GM23338 (cell line): Measurements from ENCODE around the gene ACAD9. TPM values are rescaled to one million over a fixed set of nuclear protein-coding genes. Genes with fewer than 3 reads are reported as not detected.
"Not testable (repeated sequence)": the region's sequence is repeated elsewhere in the genome, so short reads cannot be mapped to it uniquely, and the experiment has no call there.

Source experiments
- ATAC-seq: fragments of 200-7000 bp; cut with Tn5 transposase; 3 replicates; pipeline ENCODE4 v1.9.1; 2020
- DNase-seq: peaks from one replicate; pipeline ENCODE4 v3.0.0-alpha.2; 2015; ENCODE audit warnings: low spot score
- H2AFZ ChIP-seq: fragments of 200-600 bp; sonication (generic); 2 replicates; pipeline ENCODE4 v1.8.0; 2016; ENCODE audit warnings: antibody characterized with exemption, mild to moderate bottlenecking, moderate library complexity
- H3F3A ChIP-seq: fragments of 200-600 bp; sonication (generic); replicated peaks from 2 replicates; pipeline ENCODE4 v1.8.0; 2017; ENCODE audit warnings: antibody characterized with exemption, mixed run types, low read depth
- H3K27ac ChIP-seq: fragments of 200-600 bp; sonication (generic); 2 replicates; pipeline ENCODE4 v1.6.1; 2016; ENCODE audit warnings: low read depth
- H3K27me3 ChIP-seq: fragments of 200-600 bp; sonication (generic); 2 replicates; pipeline ENCODE4 v1.8.0; 2016; ENCODE audit warnings: mild to moderate bottlenecking, mixed run types, moderate library complexity; ENCODE audit not compliant: insufficient read depth
- H3K36me3 ChIP-seq: fragments of 200-600 bp; sonication (generic); 2 replicates; pipeline ENCODE4 v1.8.0; 2016; ENCODE audit warnings: mild to moderate bottlenecking; ENCODE audit not compliant: insufficient read depth
- H3K4me1 ChIP-seq: fragments of 200-600 bp; sonication (generic); 2 replicates; pipeline ENCODE4 v1.8.0; 2016; ENCODE audit warnings: mild to moderate bottlenecking, moderate library complexity; ENCODE audit not compliant: insufficient read depth
- H3K4me2 ChIP-seq: fragments of 200-600 bp; sonication (generic); 2 replicates; pipeline ENCODE4 v1.7.1; 2017; ENCODE audit warnings: mixed run types
- H3K4me3 ChIP-seq: fragments of 200-600 bp; sonication (generic); 2 replicates; pipeline ENCODE4 v1.6.1; 2016; ENCODE audit warnings: mixed run types
- H3K79me2 ChIP-seq: fragments of 200-600 bp; sonication (generic); replicated peaks from 2 replicates; pipeline ENCODE4 v1.8.0; 2017; ENCODE audit warnings: mild to moderate bottlenecking; ENCODE audit not compliant: insufficient read depth
- H3K9me2 ChIP-seq: fragments of 200-600 bp; sonication (generic); 2 replicates; pipeline ENCODE4 v1.8.0; 2017; ENCODE audit not compliant: insufficient read depth
- H4K20me1 ChIP-seq: fragments of 200-600 bp; sonication (generic); replicated peaks from 2 replicates; pipeline ENCODE4 v1.8.0; 2017; ENCODE audit warnings: mild to moderate bottlenecking; ENCODE audit not compliant: insufficient read depth
- H3K27ac Mint-ChIP-seq: 2 replicates; pipeline ENCODE4 v1.8.0; 2020; ENCODE audit warnings: inconsistent platforms, mild to moderate bottlenecking, moderate library complexity, mixed read lengths
- H3K27me3 Mint-ChIP-seq: 3 replicates; pipeline ENCODE4 v1.8.0; 2022; ENCODE audit warnings: low read depth, mild to moderate bottlenecking, moderate library complexity, mixed read lengths, inconsistent platforms; ENCODE audit not compliant: insufficient read depth, poor library complexity
- H3K36me3 Mint-ChIP-seq: 3 replicates; pipeline ENCODE4 v1.8.0; 2021; ENCODE audit warnings: low read depth, mild to moderate bottlenecking, inconsistent platforms, moderate library complexity, mixed read lengths
- H3K4me1 Mint-ChIP-seq: 3 replicates; pipeline ENCODE4 v1.8.0; 2020; ENCODE audit warnings: mild to moderate bottlenecking, inconsistent platforms, mixed read lengths
- H3K4me3 Mint-ChIP-seq: 3 replicates; pipeline ENCODE4 v1.8.0; 2021; ENCODE audit warnings: moderate library complexity, mild to moderate bottlenecking, inconsistent platforms, mixed read lengths
- H3K9me3 Mint-ChIP-seq: 3 replicates; pipeline ENCODE4 v1.8.0; 2020; ENCODE audit warnings: moderate library complexity, mild to moderate bottlenecking, inconsistent platforms, mixed read lengths
- CREB1 ChIP-seq: fragments of 250-450 bp; sonication (Bioruptor Pico); IDR thresholded peaks from 2 replicates; pipeline ENCODE4 v1.5.0; 2020; ENCODE audit warnings: low read depth, mild to moderate bottlenecking, moderate library complexity
- CTCF ChIP-seq, 2 experiments: fragments of 200-600 bp in 1 of 2; sonication (generic) in 1 of 2; conservative IDR thresholded peaks; 2 replicates each; pipeline versions ENCODE4 v1.5.1 to v1.6.1; 2016 to 2017; ENCODE audit warnings: antibody characterized with exemption in 2 of 2, low read depth in 2 of 2, mild to moderate bottlenecking in 2 of 2, moderate library complexity in 1 of 2
- EZH2phosphoT487 ChIP-seq: fragments of 200-600 bp; sonication (generic); IDR thresholded peaks from one replicate; pipeline ENCODE4 v1.8.1; 2018; ENCODE audit warnings: antibody characterized with exemption; ENCODE audit not compliant: unreplicated experiment
- NANOG ChIP-seq: IDR thresholded peaks from 2 replicates; pipeline ENCODE4 v1.6.1; 2016; ENCODE audit warnings: antibody characterized with exemption, borderline replicate concordance
- STAT1 ChIP-seq: IDR thresholded peaks from one replicate; pipeline ENCODE4 v1.6.1; 2016; ENCODE audit warnings: antibody characterized with exemption; ENCODE audit not compliant: unreplicated experiment
- ZNF114 ChIP-seq: fragments of 250-450 bp; sonication (Bioruptor Pico); IDR thresholded peaks from 2 replicates; pipeline ENCODE4 v1.5.0; 2020; ENCODE audit warnings: mild to moderate bottlenecking, moderate library complexity
- ZNF331 ChIP-seq: fragments of 250-450 bp; sonication (Bioruptor Pico); IDR thresholded peaks from 2 replicates; pipeline ENCODE4 v1.5.0; 2020; ENCODE audit warnings: low read depth, mild to moderate bottlenecking, moderate library complexity
- ZNF462 ChIP-seq: fragments of 250-450 bp; sonication (Bioruptor Pico); IDR thresholded peaks from 2 replicates; pipeline ENCODE4 v1.5.0; 2020; ENCODE audit warnings: mild to moderate bottlenecking, moderate library complexity
- polyA plus RNA-seq: library from polyadenylated mRNA; unstranded; fragments of >200 nt; fragmentation: Nextera tagmentation; extraction: Ambion mirVana; gene quantifications from 2 replicates; pipeline ENCODE4 v1.2.1, GENCODE V29; 2016
- total RNA-seq: library from RNA; depleted of rRNA; stranded (reverse); fragments of >200 nt; shearing (Covaris generic); gene quantifications from 2 replicates; pipeline ENCODE4 v1.2.3, GENCODE V29; 2014

ACAD9 gene
- total and polyA plus RNA-seq, 2 experiments from 2014 or later = 21.2 to 36.4 TPM

- TF ChIP-seq CTCF (conservative IDR thresholded peaks at IDR 0.05; ENCODE audit: low read depth in 2 of 2) (no peak), NANOG (no peak), ZNF331 (CRISPR knock-in tag) (no peak), EZH2phosphoT487 (no peak), STAT1 (no peak), ZNF114 (no peak)
These were observed 15.0 kb upstream of the ACAD9 start (continued) for GRCh38 chr3:128864351-128864811.

- H3K27me3 ChIP-seq, H3K27me3 Mint-ChIP-seq, H3K9me2 ChIP-seq, H4K20me1 ChIP-seq, H3K79me2 ChIP-seq, H3K4me1 ChIP-seq, H3K27ac ChIP-seq, H3F3A ChIP-seq, DNase-seq, H3K4me3 ChIP-seq, H2AFZ ChIP-seq, H3K4me3 Mint-ChIP-seq, H3K36me3 ChIP-seq, H3K4me2 ChIP-seq: not testable (repeated sequence)
- Mint-ChIP-seq H3K36me3 (peaks cover 15% of the 10 kb centered on the region), H3K9me3 (peaks cover 23% of the 10 kb centered on the region), H3K4me1 (peaks cover 14% of the 10 kb centered on the region), H3K27ac (peak overlapping the region; percentile 61; the same call in 1 of the 2 replicates)
- ATAC-seq = peak; percentile 70
These were observed 14.3 kb upstream of the ACAD9 start for GRCh38 chr3:128864849-128865804.

- no peak for ATAC-seq
- H3K4me1 ChIP-seq = no peaks in the 10 kb centered on the region; the same call in 1 of the 2 replicates
- no peak overlapping the region for H3K4me2 ChIP-seq
- no peaks in the 10 kb centered on the region for H3F3A ChIP-seq
- no peak overlapping the region for H2AFZ ChIP-seq
- Mint-ChIP-seq H3K4me3 (no peak overlapping the region), H3K36me3 (no peaks in the 10 kb centered on the region), H3K9me3 (no peaks in the 10 kb centered on the region), H3K27me3 (peaks cover 4% of the 10 kb centered on the region), H3K4me1 (peaks cover 14% of the 10 kb centered on the region), H3K27ac (no peak overlapping the region)
- no peak for DNase-seq
- no peaks in the 10 kb centered on the region for H3K79me2 ChIP-seq
- H4K20me1 ChIP-seq = no peaks in the 10 kb centered on the region
- no peaks in the 10 kb centered on the region for H3K9me2 ChIP-seq
- no peaks in the 10 kb centered on the region for H3K27me3 ChIP-seq
- no peak overlapping the region for H3K4me3 ChIP-seq
- no peak overlapping the region for H3K27ac ChIP-seq
- H3K36me3 ChIP-seq = no peaks in the 10 kb centered on the region
- no peak for TF ChIP-seq ZNF462
- TF ChIP-seq CREB1 (CRISPR knock-in tag) = no peak
- TF ChIP-seq STAT1 = no peak
These were observed 12.0 kb upstream of the ACAD9 start for GRCh38 chr3:128867200-128868125.
